SH-SY5Y (cell line): Measurements from ENCODE around the gene MGAT5B.

ENCODE experiments used
- GATA2 ChIP-seq: IDR thresholded peaks from 2 replicates; pipeline ENCODE4 v1.6.1; 2011; ENCODE audit warnings: mild to moderate bottlenecking, low read depth, low read length
- GATA3 ChIP-seq: IDR thresholded peaks from 2 replicates; pipeline ENCODE4 v1.6.1; 2011; ENCODE audit warnings: low read depth, mild to moderate bottlenecking, low read length, moderate library complexity

The MGAT5B gene

GRCh38 chr17:76881408-76881807 is 13.2 kb downstream of the MGAT5B start:
- TF ChIP-seq GATA2 (no peak), GATA3 (no peak)

GRCh38 chr17:76881966-76882365 is 13.8 kb downstream of the MGAT5B start:
- TF ChIP-seq GATA3: no peak
- no peak for TF ChIP-seq GATA2

- TF ChIP-seq GATA2 (no peak), GATA3 (no peak)
Measured at GRCh38 chr17:76883744-76884525, 15.7 kb downstream of the MGAT5B start.

- no peak for TF ChIP-seq GATA2
- no peak for TF ChIP-seq GATA3
Measured at GRCh38 chr17:76884995-76885893, 17.0 kb downstream of the MGAT5B start.

GRCh38 chr17:76885894-76886290 is 17.7 kb downstream of the MGAT5B start:
- no peak for TF ChIP-seq GATA2
- TF ChIP-seq GATA3: no peak

- TF ChIP-seq GATA3 (no peak), GATA2 (no peak)
Measured at GRCh38 chr17:76886395-76886794, 18.2 kb downstream of the MGAT5B start.

GRCh38 chr17:76887802-76888201 is 19.6 kb downstream of the MGAT5B start:
- TF ChIP-seq GATA2: no peak
- no peak for TF ChIP-seq GATA3

GRCh38 chr17:76888661-76889060 is 20.5 kb downstream of the MGAT5B start:
- TF ChIP-seq GATA2 (no peak), GATA3 (no peak)

- TF ChIP-seq GATA3 (no peak), GATA2 (no peak)
Measured at GRCh38 chr17:76889323-76889722, 21.1 kb downstream of the MGAT5B start.

- no peak for TF ChIP-seq GATA2
- TF ChIP-seq GATA3: no peak
Measured at GRCh38 chr17:76892329-76892728, 24.1 kb downstream of the MGAT5B start.

- no peak for TF ChIP-seq GATA2
- TF ChIP-seq GATA3: no peak
Measured at GRCh38 chr17:76893623-76894334, 25.6 kb downstream of the MGAT5B start.

GRCh38 chr17:76894842-76895241 is 26.6 kb downstream of the MGAT5B start:
- no peak for TF ChIP-seq GATA2
- no peak for TF ChIP-seq GATA3

- TF ChIP-seq GATA3 (no peak), GATA2 (no peak)
Measured at GRCh38 chr17:76897023-76897422, 28.8 kb downstream of the MGAT5B start.

GRCh38 chr17:76899414-76899813 is 31.2 kb downstream of the MGAT5B start:
- TF ChIP-seq GATA3 (no peak), GATA2 (no peak)
